Endothelial cell of umbilical vein (primary cell): ENCODE data around the gene PTPRK. TPM values are rescaled to one million over a fixed set of nuclear protein-coding genes. Genes with fewer than 3 reads are reported as not detected.

Experiments used
- BruUV-seq: library from RNA; stranded (reverse); fragments of 400-500 nt; replicated peaks from 2 replicates; lab custom pipeline; 2021; lab: Mats Ljungman, UMichigan
- CTCF ChIA-PET: fragments of 300-600, 350-600 bp; sonication (Branson Sonifier 250); formaldehyde crosslinking; loops from one replicate; lab custom pipeline; 2021; ENCODE audit warnings: antibody characterized with exemption, inconsistent platforms; lab: Charles Lee
- POLR2A ChIA-PET: fragments of 300-600, 350-600 bp; sonication (Branson Sonifier 250); formaldehyde crosslinking; loops from one replicate; lab custom pipeline; 2021; ENCODE audit warnings: antibody characterized with exemption, inconsistent platforms; lab: Charles Lee
- DNase-seq: peaks from one replicate; pipeline ENCODE4 v3.0.0-alpha.2; 2011; ENCODE audit warnings: low read depth, low spot score
- FAIRE-seq: peaks from 2 replicates; lab custom pipeline; 2011; peaks lifted over from hg19 to GRCh38; lab: Jason Lieb, UNC
- H2AFZ ChIP-seq: 2 replicates; pipeline ENCODE4 v1.6.0; 2012; ENCODE audit warnings: low read depth, low read length, control low read depth, inconsistent platforms
- H3K27ac ChIP-seq: 2 replicates; pipeline ENCODE4 v1.5.1; 2011; ENCODE audit warnings: low read depth, mild to moderate bottlenecking, control low read depth, low read length, moderate library complexity; ENCODE audit not compliant: insufficient read depth
- H3K27me3 ChIP-seq, 2 experiments: 2 replicates each; pipeline versions ENCODE4 v1.6.0 to v1.6.1; 2011; ENCODE audit warnings: low read length in 2 of 2, mixed read lengths in 1 of 2; ENCODE audit not compliant: control insufficient read depth in 2 of 2, insufficient read depth in 2 of 2
- H3K36me3 ChIP-seq, 2 experiments: 2 replicates in 1 of 2; 3 replicates in 1 of 2; pipeline ENCODE4 v1.5.1; 2011; ENCODE audit warnings: low read length in 2 of 2, mild to moderate bottlenecking in 1 of 2, moderate library complexity in 1 of 2; ENCODE audit not compliant: control insufficient read depth in 2 of 2, insufficient read depth in 2 of 2; ENCODE audit errors: extremely low read depth in 1 of 2
- H3K4me1 ChIP-seq: 3 replicates; pipeline ENCODE4 v1.5.1; 2011; ENCODE audit warnings: mild to moderate bottlenecking, low read length; ENCODE audit not compliant: control insufficient read depth, insufficient read depth; ENCODE audit errors: extremely low read depth
- H3K4me2 ChIP-seq: 2 replicates; pipeline ENCODE4 v1.6.1; 2011; ENCODE audit warnings: low read length, control low read depth, mixed read lengths; ENCODE audit not compliant: insufficient read depth
- H3K4me3 ChIP-seq, 3 experiments: fragments of 200-600 bp in 1 of 3; sonication (generic), shearing (Covaris generic) in 1 of 3; replicated peaks in 1 of 3; 2 replicates each; pipeline ENCODE4 v1.5.1; 2011 to 2016; ENCODE audit warnings: control low read depth in 3 of 3, low read length in 3 of 3, mild to moderate bottlenecking in 2 of 3, inconsistent platforms in 1 of 3, low read depth in 1 of 3, moderate library complexity in 1 of 3; ENCODE audit not compliant: insufficient read depth in 1 of 3
- H3K79me2 ChIP-seq: 2 replicates; pipeline ENCODE4 v1.6.0; 2012; ENCODE audit warnings: low read length, inconsistent platforms; ENCODE audit not compliant: control insufficient read depth, insufficient read depth
- H3K9ac ChIP-seq: replicated peaks from 2 replicates; pipeline ENCODE3; 2011; ENCODE audit warnings: low read length, control low read depth; ENCODE audit not compliant: insufficient read depth; ENCODE audit errors: extremely low read depth
- H3K9me1 ChIP-seq: replicated peaks from 3 replicates; pipeline ENCODE4 v1.6.0; 2011; ENCODE audit warnings: mild to moderate bottlenecking, low read length; ENCODE audit not compliant: control insufficient read depth, insufficient read depth; ENCODE audit errors: extremely low read depth
- H3K9me3 ChIP-seq: replicated peaks from 2 replicates; pipeline ENCODE4 v1.5.1; 2012; ENCODE audit warnings: low read length, inconsistent platforms; ENCODE audit not compliant: control insufficient read depth, insufficient read depth
- H4K20me1 ChIP-seq: replicated peaks from 2 replicates; pipeline ENCODE3; 2011; ENCODE audit warnings: mild to moderate bottlenecking, low read length; ENCODE audit not compliant: control insufficient read depth, insufficient read depth; ENCODE audit errors: extremely low read depth
- CTCF ChIP-seq, 2 donors: IDR thresholded peaks; 1 replicate in 1 of 2; 2 replicates in 1 of 2; pipeline ENCODE4 v1.5.1; 2011; ENCODE audit warnings: low read length in 2 of 2, mild to moderate bottlenecking in 2 of 2, moderate library complexity in 2 of 2, control low read depth in 1 of 2, inconsistent platforms in 1 of 2, low read depth in 1 of 2; ENCODE audit not compliant: insufficient read depth in 1 of 2; ENCODE audit errors: extremely low read depth in 1 of 2
- EZH2 ChIP-seq: IDR thresholded peaks from 2 replicates; pipeline ENCODE4 v1.6.1; 2012; ENCODE audit warnings: borderline replicate concordance, low read depth, mild to moderate bottlenecking, moderate library complexity, low read length, inconsistent platforms; ENCODE audit not compliant: severe bottlenecking
- FOS ChIP-seq: IDR thresholded peaks from 2 replicates; pipeline ENCODE4 v1.6.1; 2011; ENCODE audit warnings: mild to moderate bottlenecking, low read length, moderate library complexity, borderline replicate concordance; ENCODE audit not compliant: insufficient read depth
- GATA2 ChIP-seq: IDR thresholded peaks from 2 replicates; pipeline ENCODE4 v1.7.0; 2011; ENCODE audit warnings: low read depth, mild to moderate bottlenecking, moderate library complexity, mixed read lengths, low read length; ENCODE audit not compliant: insufficient read length, insufficient read depth
- JUN ChIP-seq: IDR thresholded peaks from 2 replicates; pipeline ENCODE4 v1.6.1; 2011; ENCODE audit warnings: borderline replicate concordance, low read depth; ENCODE audit not compliant: insufficient read length, insufficient read depth
- MAX ChIP-seq: IDR thresholded peaks from 2 replicates; pipeline ENCODE4 v1.6.1; 2011; ENCODE audit not compliant: insufficient read depth, insufficient read length
- MYC ChIP-seq: IDR thresholded peaks from one replicate; pipeline ENCODE4 v1.6.1; 2011; ENCODE audit warnings: mild to moderate bottlenecking, low read depth, low read length
- POLR2A ChIP-seq: IDR thresholded peaks from 2 replicates; pipeline ENCODE4 v1.6.1; 2012; ENCODE audit warnings: low read depth, mild to moderate bottlenecking, control low read depth, low read length
- POLR2AphosphoS5 ChIP-seq: IDR thresholded peaks from 2 replicates; pipeline ENCODE4 v1.6.1; 2012; ENCODE audit warnings: low read depth, mild to moderate bottlenecking, control low read depth, low read length, moderate library complexity; ENCODE audit not compliant: insufficient read depth
- dilution Hi-C: fragments of 300-500 bp; cut with MboI; formaldehyde crosslinking; loops from one replicate; pipeline ENCODE4 v1.15.0; 2019; ENCODE audit warnings: low sequenced_read_pairs; ENCODE audit not compliant: extremely low pct_ligation_motif_present
- intact Hi-C: fragments of 100-400 bp; cut with micrococcal nuclease; formaldehyde crosslinking; loops from one replicate; pipeline ENCODE4 v1.10.0; 2022
- polyA plus RNA-seq, 4 experiments: library from polyadenylated mRNA; depleted of rRNA in 3 of 4; stranded (reverse) in 3 of 4; unstranded in 1 of 4; fragments of >200 nt; gene quantifications; 2 replicates each; pipeline versions ENCODE4 v1.2.1 to v1.2.3, GENCODE V29; 2011 to 2012; ENCODE audit warnings: missing spikeins in 1 of 4
- total RNA-seq: library from RNA; stranded (reverse); gene quantifications from 2 replicates; pipeline ENCODE4 v1.2.3, GENCODE V29; 2021

Gene PTPRK
- total and polyA plus RNA-seq, 2 donors (not counting 3 experiments of a cell fraction or from before 2014, with no cell fraction given) = 15.2 to 74.0 TPM

GRCh38 chr6:128365520-128366160 is 154.8 kb downstream of the PTPRK start:
- no peaks in the 10 kb centered on the region for H3K9me1 ChIP-seq
- H4K20me1 ChIP-seq = no peaks in the 10 kb centered on the region
- H3K36me3 ChIP-seq = no peaks in the 10 kb centered on the region
- DNase-seq (no peak), FAIRE-seq (no peak)
- no peaks in the 10 kb centered on the region for H3K27me3 ChIP-seq
- no peak overlapping the region for H2AFZ ChIP-seq
- no peak overlapping the region for H3K27ac ChIP-seq
- no peak overlapping the region for H3K4me3 ChIP-seq
- H3K9me3 ChIP-seq = no peaks in the 10 kb centered on the region
- dilution Hi-C loops = no loop called here
- peaks cover 22% of the 10 kb centered on the region for H3K79me2 ChIP-seq
- intact Hi-C loops = no loop called here
- H3K4me1 ChIP-seq = peaks cover 33% of the 10 kb centered on the region
- ChIA-PET CTCF (no interaction called here), POLR2A (no interaction called here)
- TF ChIP-seq POLR2AphosphoS5 (no peak), FOS (no peak), POLR2A (no peak), EZH2 (no peak), JUN (no peak), CTCF (IDR thresholded peaks at IDR 0.05; ENCODE audit: extremely low read depth in 1 of 2, insufficient read depth in 1 of 2, low read depth in 1 of 2, low read length in 2 of 2) (no peak), MAX (no peak), MYC (no peak), GATA2 (no peak)
- H3K4me2 ChIP-seq = no peak overlapping the region
- H3K9ac ChIP-seq = no peak overlapping the region
- BruUV-seq = no TSS peak
